Measurements from ENCODE around the gene WWOX. TPM values are rescaled to one million over a fixed set of nuclear protein-coding genes. Genes with fewer than 3 reads are reported as not detected.

Gene WWOX
- total and polyA plus RNA-seq, 2 donors (not counting 1 experiment from before 2014, with no cell fraction given) = 10.5 to 42.3 TPM

GRCh38 chr16:78155791-78156345 is 56.4 kb downstream of the WWOX start:
- Histone ChIP-seq H3K9ac (ENCODE audit: low read length) (no peak overlapping the region), H3K79me2 (ENCODE audit: control insufficient read depth, insufficient read depth, low read length) (no peaks in the 10 kb centered on the region), H3K4me1 (ENCODE audit: control insufficient read depth in 2 of 2, insufficient read depth in 2 of 2, low read length in 2 of 2) (no peaks in the 10 kb centered on the region), H2AFZ (ENCODE audit: insufficient read depth, low read depth, low read length, poor library complexity, severe bottlenecking) (no peak overlapping the region), H4K20me1 (ENCODE audit: control insufficient read depth, insufficient read depth, low read length, poor library complexity, severe bottlenecking) (no peaks in the 10 kb centered on the region), H3K36me3 (replicated peaks in 1 of 2; ENCODE audit: control extremely low read depth in 1 of 2, control insufficient read depth in 1 of 2, extremely low read depth in 1 of 2, insufficient read depth in 2 of 2, low read length in 1 of 2) (no peaks in the 10 kb centered on the region), H3K27ac (ENCODE audit: low read length in 2 of 2) (no peak overlapping the region), H3K4me3 (ENCODE audit: control extremely low read depth in 1 of 5, extremely low read depth in 1 of 5, insufficient read depth in 1 of 5, low read depth in 2 of 5, low read length in 4 of 5) (no peak overlapping the region), H3K4me2 (replicated peaks; ENCODE audit: low read depth, low read length, poor library complexity, severe bottlenecking) (no peak overlapping the region), H3K9me3 (ENCODE audit: control extremely low read depth in 1 of 3, control insufficient read depth in 2 of 3, insufficient read depth in 1 of 3, low read length in 2 of 3) (peaks cover 1 to 3% (median 3%) of the 10 kb centered on the region in 3 donors), H3K27me3 (replicated peaks in 1 of 4; ENCODE audit: control extremely low read depth in 1 of 4, control insufficient read depth in 3 of 4, insufficient read depth in 4 of 4, low read length in 3 of 4) (no peaks in the 10 kb centered on the region)
- ChIA-PET POLR2A (no interaction called here), CTCF (no interaction called here)
- Mint-ChIP-seq H3K4me3 (no peak overlapping the region), H3K9me3 (ENCODE audit: insufficient read depth) (peaks cover 4% of the 10 kb centered on the region), H3K4me1 (no peaks in the 10 kb centered on the region), H3K27me3 (no peaks in the 10 kb centered on the region), H3K27ac (no peak overlapping the region)
- ATAC-seq (ENCODE audit: low read depth) = no peak
- DNase-seq = no peak
- intact Hi-C loops (cut with micrococcal nuclease) = no loop called here
- WGBS (ENCODE audit: insufficient coverage) = 94% methylated on average over 2 of the region's 7 CpGs
- no peak for TF ChIP-seq EZH2 (IDR thresholded peaks at IDR 0.05; ENCODE audit: borderline replicate concordance, insufficient read depth, low read depth, low read length, poor library complexity, severe bottlenecking)

DNA sequence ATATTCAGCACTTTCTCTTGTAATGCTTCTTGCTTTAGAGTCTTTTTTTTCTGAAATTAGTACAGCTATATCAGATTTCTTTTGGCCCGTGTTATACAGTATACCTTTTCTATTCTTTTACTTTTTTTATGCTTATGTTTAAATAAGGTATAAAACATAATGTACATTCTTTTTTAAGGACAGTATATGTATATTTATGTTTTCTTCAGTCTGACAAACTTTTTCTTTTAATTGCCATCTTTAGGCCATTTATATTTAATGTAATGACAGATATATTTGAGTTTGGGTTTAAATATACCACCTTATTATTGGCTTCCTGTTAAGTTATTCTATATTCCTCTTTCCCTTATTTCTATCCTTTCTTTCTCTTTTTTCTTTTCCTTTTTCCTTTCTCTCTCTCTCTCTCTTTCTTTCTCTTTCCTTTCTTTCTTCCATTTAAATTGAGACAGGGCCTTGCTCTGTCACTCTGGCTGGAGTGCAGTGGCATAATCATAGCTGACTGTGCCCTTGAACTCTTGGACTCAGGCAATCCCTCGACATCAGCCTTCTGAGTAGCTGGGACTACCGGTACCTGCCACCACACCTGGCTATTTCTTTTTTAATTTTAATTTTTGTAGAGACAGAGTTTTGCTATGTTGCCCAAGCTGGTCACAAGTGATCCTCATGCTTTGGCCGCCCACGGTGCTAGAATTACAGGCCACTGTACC is 61.7 kb downstream of the WWOX start:
- Histone ChIP-seq H3K4me2 (replicated peaks; ENCODE audit: low read depth, low read length, poor library complexity, severe bottlenecking) (no peak overlapping the region), H3K79me2 (ENCODE audit: control insufficient read depth, insufficient read depth, low read length) (no peaks in the 10 kb centered on the region), H3K9me3 (ENCODE audit: control extremely low read depth in 1 of 3, control insufficient read depth in 2 of 3, insufficient read depth in 1 of 3, low read length in 2 of 3) (peaks cover 2 to 9% (median 3%) of the 10 kb centered on the region in 3 donors), H3K36me3 (replicated peaks in 1 of 2; ENCODE audit: control extremely low read depth in 1 of 2, control insufficient read depth in 1 of 2, extremely low read depth in 1 of 2, insufficient read depth in 2 of 2, low read length in 1 of 2) (no peaks in the 10 kb centered on the region), H3K27ac (ENCODE audit: low read length in 2 of 2) (no peak overlapping the region), H4K20me1 (ENCODE audit: control insufficient read depth, insufficient read depth, low read length, poor library complexity, severe bottlenecking) (no peaks in the 10 kb centered on the region), H3K9ac (ENCODE audit: low read length) (no peak overlapping the region), H3K27me3 (replicated peaks in 1 of 4; ENCODE audit: control extremely low read depth in 1 of 4, control insufficient read depth in 3 of 4, insufficient read depth in 4 of 4, low read length in 3 of 4) (no peaks in the 10 kb centered on the region), H2AFZ (ENCODE audit: insufficient read depth, low read depth, low read length, poor library complexity, severe bottlenecking) (no peak overlapping the region), H3K4me1 (ENCODE audit: control insufficient read depth in 2 of 2, insufficient read depth in 2 of 2, low read length in 2 of 2) (no peaks in the 10 kb centered on the region), H3K4me3 (ENCODE audit: control extremely low read depth in 1 of 5, extremely low read depth in 1 of 5, insufficient read depth in 1 of 5, low read depth in 2 of 5, low read length in 4 of 5) (no peak overlapping the region)
- ChIA-PET CTCF (no interaction called here), POLR2A (no interaction called here)
- no peak for DNase-seq
- H3K27ac Mint-ChIP-seq = no peak overlapping the region
- no peak for ATAC-seq (ENCODE audit: low read depth)
- H3K9me3 Mint-ChIP-seq (ENCODE audit: insufficient read depth) = peaks cover 11% of the 10 kb centered on the region
- no peaks in the 10 kb centered on the region for H3K27me3 Mint-ChIP-seq
- TF ChIP-seq, protein P1, sequence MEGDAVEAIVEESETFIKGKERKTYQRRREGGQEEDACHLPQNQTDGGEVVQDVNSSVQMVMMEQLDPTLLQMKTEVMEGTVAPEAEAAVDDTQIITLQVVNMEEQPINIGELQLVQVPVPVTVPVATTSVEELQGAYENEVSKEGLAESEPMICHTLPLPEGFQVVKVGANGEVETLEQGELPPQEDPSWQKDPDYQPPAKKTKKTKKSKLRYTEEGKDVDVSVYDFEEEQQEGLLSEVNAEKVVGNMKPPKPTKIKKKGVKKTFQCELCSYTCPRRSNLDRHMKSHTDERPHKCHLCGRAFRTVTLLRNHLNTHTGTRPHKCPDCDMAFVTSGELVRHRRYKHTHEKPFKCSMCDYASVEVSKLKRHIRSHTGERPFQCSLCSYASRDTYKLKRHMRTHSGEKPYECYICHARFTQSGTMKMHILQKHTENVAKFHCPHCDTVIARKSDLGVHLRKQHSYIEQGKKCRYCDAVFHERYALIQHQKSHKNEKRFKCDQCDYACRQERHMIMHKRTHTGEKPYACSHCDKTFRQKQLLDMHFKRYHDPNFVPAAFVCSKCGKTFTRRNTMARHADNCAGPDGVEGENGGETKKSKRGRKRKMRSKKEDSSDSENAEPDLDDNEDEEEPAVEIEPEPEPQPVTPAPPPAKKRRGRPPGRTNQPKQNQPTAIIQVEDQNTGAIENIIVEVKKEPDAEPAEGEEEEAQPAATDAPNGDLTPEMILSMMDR (IDR thresholded peaks at IDR 0.05) = no peak
- no peak for TF ChIP-seq EZH2 (IDR thresholded peaks at IDR 0.05; ENCODE audit: borderline replicate concordance, insufficient read depth, low read depth, low read length, poor library complexity, severe bottlenecking)
- no peak overlapping the region for H3K4me3 Mint-ChIP-seq
- intact Hi-C loops (cut with micrococcal nuclease) = no loop called here
- H3K4me1 Mint-ChIP-seq = no peaks in the 10 kb centered on the region
- WGBS (ENCODE audit: insufficient coverage) = 100% methylated on average over 1 of the region's 5 CpGs
